Astrocyte (in vitro differentiated cells and primary cell): ENCODE results near the gene ADAM8. TPM values are rescaled to one million over a fixed set of nuclear protein-coding genes. Genes with fewer than 3 reads are reported as not detected.

ENCODE experiments used
- DNase-seq: peaks from one replicate; pipeline ENCODE4 v3.0.0-alpha.2; 2010; ENCODE audit warnings: low read depth
- FAIRE-seq: peaks from 2 replicates; lab custom pipeline; 2011; peaks lifted over from hg19 to GRCh38; lab: Jason Lieb, UNC
- H2AFZ ChIP-seq: 2 replicates; pipeline ENCODE4 v1.6.0; 2012; ENCODE audit warnings: low read depth, low read length, inconsistent platforms
- H3K27ac ChIP-seq: 2 replicates; pipeline ENCODE4 v1.5.1; 2011; ENCODE audit warnings: low read depth, low read length, inconsistent platforms
- H3K27me3 ChIP-seq: 2 replicates; pipeline ENCODE4 v1.6.0; 2011; ENCODE audit warnings: low read length, inconsistent platforms; ENCODE audit not compliant: insufficient read depth
- H3K36me3 ChIP-seq: 2 replicates; pipeline ENCODE4 v1.5.1; 2011; ENCODE audit warnings: low read length, inconsistent platforms; ENCODE audit not compliant: insufficient read depth
- H3K4me1 ChIP-seq: 2 replicates; pipeline ENCODE4 v1.5.1; 2011; ENCODE audit warnings: low read length, inconsistent platforms; ENCODE audit not compliant: insufficient read depth
- H3K4me2 ChIP-seq: 2 replicates; pipeline ENCODE4 v1.6.0; 2012; ENCODE audit warnings: low read length, inconsistent platforms
- H3K4me3 ChIP-seq: 2 replicates; pipeline ENCODE4 v1.5.1; 2011; ENCODE audit warnings: low read depth, mild to moderate bottlenecking, low read length, inconsistent platforms; ENCODE audit not compliant: insufficient read depth
- H3K79me2 ChIP-seq: 2 replicates; pipeline ENCODE4 v1.6.0; 2012; ENCODE audit warnings: mild to moderate bottlenecking, low read length, inconsistent platforms; ENCODE audit not compliant: insufficient read depth
- H3K9ac ChIP-seq: 2 replicates; pipeline ENCODE4 v1.6.0; 2012; ENCODE audit warnings: mild to moderate bottlenecking, low read length, inconsistent platforms
- H3K9me3 ChIP-seq: 2 replicates; pipeline ENCODE4 v1.5.1; 2012; ENCODE audit warnings: low read depth, mild to moderate bottlenecking, low read length, inconsistent platforms; ENCODE audit not compliant: insufficient read depth
- H4K20me1 ChIP-seq: 2 replicates; pipeline ENCODE4 v1.6.0; 2012; ENCODE audit warnings: low read length, inconsistent platforms; ENCODE audit not compliant: insufficient read depth
- H3K27ac Mint-ChIP-seq: one replicate; pipeline ENCODE4 v1.8.0; 2021; ENCODE audit warnings: mild to moderate bottlenecking, mixed read lengths; ENCODE audit not compliant: unreplicated experiment
- H3K27me3 Mint-ChIP-seq: one replicate; pipeline ENCODE4 v1.8.0; 2021; ENCODE audit warnings: low read depth, mixed read lengths; ENCODE audit not compliant: unreplicated experiment
- H3K36me3 Mint-ChIP-seq: one replicate; pipeline ENCODE4 v1.8.0; 2021; ENCODE audit warnings: low read depth, mixed read lengths; ENCODE audit not compliant: unreplicated experiment
- H3K4me1 Mint-ChIP-seq: one replicate; pipeline ENCODE4 v1.8.0; 2021; ENCODE audit warnings: low read depth, mixed read lengths; ENCODE audit not compliant: unreplicated experiment
- H3K4me3 Mint-ChIP-seq: one replicate; pipeline ENCODE4 v1.8.0; 2021; ENCODE audit warnings: mild to moderate bottlenecking, moderate library complexity, mixed read lengths; ENCODE audit not compliant: unreplicated experiment
- H3K9me3 Mint-ChIP-seq: one replicate; pipeline ENCODE4 v1.8.0; 2021; ENCODE audit warnings: mild to moderate bottlenecking, mixed read lengths; ENCODE audit not compliant: unreplicated experiment
- EZH2 ChIP-seq: IDR thresholded peaks from 2 replicates; pipeline ENCODE4 v1.6.1; 2012; ENCODE audit warnings: mild to moderate bottlenecking, low read length, inconsistent platforms; ENCODE audit not compliant: insufficient read depth
- total RNA-seq: library from RNA; stranded (reverse); gene quantifications from 2 replicates; pipeline ENCODE4 v1.2.1, GENCODE V29; 2021
- TF ChIP-seq, protein P1 (sequence below): IDR thresholded peaks from 2 replicates; pipeline ENCODE4 v1.5.1; 2011; ENCODE audit warnings: low read depth, mild to moderate bottlenecking, inconsistent platforms, low read length, moderate library complexity; ENCODE audit not compliant: insufficient read depth

Gene ADAM8
- total RNA-seq, 1 donor from 2014 or later = 4.6 TPM

GRCh38 chr10:133214468-133215410, 61.9 kb downstream of the ADAM8 start:
- peaks cover 2% of the 10 kb centered on the region for H3K27me3 ChIP-seq
- no peak overlapping the region for H3K27ac Mint-ChIP-seq

GRCh38 chr10:133213641-133214467, 62.8 kb downstream of the ADAM8 start:
- no peak for FAIRE-seq
- Histone ChIP-seq H3K4me3 (no peak overlapping the region), H3K27me3 (no peaks in the 10 kb centered on the region), H4K20me1 (no peaks in the 10 kb centered on the region), H3K79me2 (no peaks in the 10 kb centered on the region), H2AFZ (no peak overlapping the region), H3K36me3 (no peaks in the 10 kb centered on the region), H3K4me2 (no peak overlapping the region), H3K4me1 (no peaks in the 10 kb centered on the region), H3K27ac (no peak overlapping the region), H3K9ac (no peak overlapping the region), H3K9me3 (peaks cover 1% of the 10 kb centered on the region)
- no peak for TF ChIP-seq EZH2
- TF ChIP-seq, protein P1, sequence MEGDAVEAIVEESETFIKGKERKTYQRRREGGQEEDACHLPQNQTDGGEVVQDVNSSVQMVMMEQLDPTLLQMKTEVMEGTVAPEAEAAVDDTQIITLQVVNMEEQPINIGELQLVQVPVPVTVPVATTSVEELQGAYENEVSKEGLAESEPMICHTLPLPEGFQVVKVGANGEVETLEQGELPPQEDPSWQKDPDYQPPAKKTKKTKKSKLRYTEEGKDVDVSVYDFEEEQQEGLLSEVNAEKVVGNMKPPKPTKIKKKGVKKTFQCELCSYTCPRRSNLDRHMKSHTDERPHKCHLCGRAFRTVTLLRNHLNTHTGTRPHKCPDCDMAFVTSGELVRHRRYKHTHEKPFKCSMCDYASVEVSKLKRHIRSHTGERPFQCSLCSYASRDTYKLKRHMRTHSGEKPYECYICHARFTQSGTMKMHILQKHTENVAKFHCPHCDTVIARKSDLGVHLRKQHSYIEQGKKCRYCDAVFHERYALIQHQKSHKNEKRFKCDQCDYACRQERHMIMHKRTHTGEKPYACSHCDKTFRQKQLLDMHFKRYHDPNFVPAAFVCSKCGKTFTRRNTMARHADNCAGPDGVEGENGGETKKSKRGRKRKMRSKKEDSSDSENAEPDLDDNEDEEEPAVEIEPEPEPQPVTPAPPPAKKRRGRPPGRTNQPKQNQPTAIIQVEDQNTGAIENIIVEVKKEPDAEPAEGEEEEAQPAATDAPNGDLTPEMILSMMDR = no peak
- H3K9me3 Mint-ChIP-seq = no peaks in the 10 kb centered on the region
- no peak for DNase-seq
- H3K36me3 Mint-ChIP-seq = no peaks in the 10 kb centered on the region
- H3K27me3 Mint-ChIP-seq = peaks cover 29% of the 10 kb centered on the region
- H3K27ac Mint-ChIP-seq = no peak overlapping the region
- no peak overlapping the region for H3K4me3 Mint-ChIP-seq
- H3K4me1 Mint-ChIP-seq = no peaks in the 10 kb centered on the region

More at GRCh38 chr10:133214468-133215410, 61.9 kb downstream of the ADAM8 start:
- H3K79me2 ChIP-seq = no peaks in the 10 kb centered on the region
- Mint-ChIP-seq H3K36me3 (no peaks in the 10 kb centered on the region), H3K4me1 (no peaks in the 10 kb centered on the region), H3K27me3 (peaks cover 34% of the 10 kb centered on the region), H3K9me3 (no peaks in the 10 kb centered on the region), H3K4me3 (no peak overlapping the region)
- no peak overlapping the region for H2AFZ ChIP-seq
- no peak overlapping the region for H3K27ac ChIP-seq
- no peak overlapping the region for H3K9ac ChIP-seq
- no peak overlapping the region for H3K4me2 ChIP-seq
- H3K36me3 ChIP-seq = no peaks in the 10 kb centered on the region
- FAIRE-seq (no peak), DNase-seq (no peak)
- no peaks in the 10 kb centered on the region for H3K9me3 ChIP-seq
- no peaks in the 10 kb centered on the region for H3K4me1 ChIP-seq
- TF ChIP-seq, protein P1 = no peak
- no peak for TF ChIP-seq EZH2
- H3K4me3 ChIP-seq = no peak overlapping the region
- no peaks in the 10 kb centered on the region for H4K20me1 ChIP-seq
